T-helper 22 cell (primary cell): ENCODE measurements around the gene ARHGAP24.

Source experiments
- DNase-seq: peaks from one replicate; pipeline ENCODE4 v3.0.0-alpha.2; 2020; ENCODE audit warnings: low read depth

The ARHGAP24 gene

DNA sequence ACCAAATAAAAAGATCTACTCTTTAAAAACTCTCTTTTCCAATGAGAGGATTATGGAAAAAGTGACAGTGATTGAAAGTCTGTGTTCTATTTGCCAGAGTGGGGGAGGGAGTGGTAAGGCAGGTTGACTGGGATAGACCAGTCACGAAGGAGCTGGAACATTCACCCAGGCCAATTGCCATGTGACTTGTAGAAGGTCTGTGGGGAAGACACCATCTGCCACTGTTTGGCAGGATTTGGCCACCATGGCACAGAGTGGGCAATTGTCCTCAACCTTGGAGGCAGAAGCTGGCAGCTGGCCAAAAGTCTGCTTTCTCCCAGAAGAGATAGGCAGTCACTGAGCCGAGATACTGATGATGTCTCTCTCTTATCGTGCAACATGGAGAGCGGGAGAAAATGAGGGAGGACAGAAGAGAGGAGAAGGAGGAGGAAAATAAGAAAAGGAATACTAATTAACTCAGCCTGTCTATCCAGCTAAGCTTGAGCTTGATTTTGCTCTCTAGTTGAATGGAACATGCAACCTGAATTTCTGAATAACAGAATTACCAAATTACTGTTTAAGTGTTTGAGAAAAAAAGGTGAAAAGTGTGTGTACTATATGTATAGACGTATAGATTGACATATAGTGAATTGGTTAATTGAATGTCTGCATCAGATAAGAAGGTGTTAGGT lies 267.1 kb downstream of the ARHGAP24 start:
- no peak for DNase-seq

DNA sequence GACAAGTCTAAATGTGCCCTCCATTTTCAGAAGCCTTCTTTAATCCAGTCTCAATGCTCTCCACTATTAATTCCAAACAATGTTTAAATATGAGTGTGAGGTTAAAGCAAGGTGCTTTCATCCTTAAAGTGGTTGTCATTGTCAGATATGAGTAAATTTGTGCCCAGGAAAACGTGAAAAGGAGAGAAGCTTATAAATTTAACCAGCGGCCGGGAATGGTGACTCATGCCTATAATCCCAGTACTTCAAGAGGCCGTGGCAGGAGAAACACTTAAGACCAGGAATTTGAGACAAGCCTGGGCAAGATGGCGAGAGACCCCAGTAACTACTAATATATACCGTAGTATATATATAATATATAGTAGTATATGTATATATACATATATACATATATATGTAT lies 270.0 kb downstream of the ARHGAP24 start:
- DNase-seq, result no peak

DNA sequence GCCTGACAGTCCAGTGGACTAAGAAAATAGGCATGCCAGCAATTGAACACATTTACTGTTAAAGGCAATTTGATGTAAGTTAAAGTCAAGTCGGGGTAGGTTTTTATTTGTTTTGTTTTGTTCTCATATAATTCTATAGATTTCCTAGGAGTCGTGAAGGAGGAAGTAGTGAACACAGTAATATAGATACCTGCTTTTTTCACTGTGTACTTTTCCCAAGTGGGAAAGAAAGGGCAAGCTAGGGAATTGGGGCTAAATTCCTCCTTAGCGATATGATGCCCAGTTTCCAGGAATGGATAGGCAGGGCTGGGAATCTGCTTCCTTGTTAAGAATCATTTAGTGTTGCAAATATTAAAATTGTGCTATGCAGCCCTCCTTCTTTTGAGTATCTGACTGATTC lies 271.0 kb downstream of the ARHGAP24 start:
- DNase-seq, result no peak

DNA sequence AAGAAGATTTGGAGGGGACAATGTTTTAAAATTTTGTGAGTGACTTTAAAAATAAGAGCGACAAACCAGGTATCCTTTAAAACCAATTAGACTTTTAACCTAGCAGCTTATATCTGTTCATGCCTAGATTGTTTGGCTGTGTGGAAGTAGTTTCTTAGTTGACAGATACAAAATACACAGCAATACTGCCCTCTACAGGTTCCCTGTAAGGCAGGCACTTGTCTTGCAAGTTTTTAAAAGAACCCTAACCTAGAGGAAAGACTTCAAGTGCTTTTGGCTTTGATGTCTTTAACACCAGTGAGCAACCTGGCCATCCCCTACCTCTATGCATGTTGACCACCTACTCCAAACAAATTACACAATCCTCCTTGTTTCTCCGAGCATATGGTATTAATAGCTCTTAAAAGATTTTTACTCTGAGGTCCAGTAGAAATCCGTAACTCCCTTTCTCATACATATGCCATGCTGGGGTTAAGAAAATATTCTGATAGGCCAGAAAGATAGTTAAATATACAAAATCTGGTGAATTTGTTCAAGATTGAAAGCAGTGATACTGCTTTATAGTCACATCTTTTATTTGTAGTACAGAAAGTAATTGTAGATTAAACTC lies 273.0 kb downstream of the ARHGAP24 start:
- no peak for DNase-seq

- no peak for DNase-seq
Measured at GRCh38 chr4:85748654-85749053, 273.7 kb downstream of the ARHGAP24 start.

- DNase-seq, result no peak
Measured at GRCh38 chr4:85751866-85752265, 276.9 kb downstream of the ARHGAP24 start.

GRCh38 chr4:85755285-85755684 lies 280.3 kb downstream of the ARHGAP24 start:
- DNase-seq, result no peak

GRCh38 chr4:85756938-85757337 lies 282.0 kb downstream of the ARHGAP24 start:
- DNase-seq, result no peak

GRCh38 chr4:85759388-85759787 lies 284.4 kb downstream of the ARHGAP24 start:
- DNase-seq, result no peak

- no peak for DNase-seq
Measured at GRCh38 chr4:85760511-85760910, 285.6 kb downstream of the ARHGAP24 start.

GRCh38 chr4:85761803-85762528 lies 287.0 kb downstream of the ARHGAP24 start:
- DNase-seq, result no peak

DNA sequence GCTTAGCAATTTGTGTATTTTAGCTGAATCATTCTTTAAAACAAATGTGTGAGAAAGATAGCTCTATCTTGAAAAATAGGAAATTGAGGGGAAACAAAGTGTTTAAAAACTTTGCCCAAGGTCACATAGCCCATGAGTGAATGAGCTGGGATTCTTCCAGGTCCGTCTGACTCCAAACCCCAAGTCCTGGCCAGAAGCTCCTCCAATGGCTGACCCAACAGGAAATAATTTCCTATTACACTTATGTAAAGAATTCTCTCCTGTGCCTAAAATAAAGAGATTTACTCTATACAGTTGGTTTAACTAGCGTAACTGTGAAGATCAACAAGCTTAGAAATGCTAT lies 287.6 kb downstream of the ARHGAP24 start:
- no peak for DNase-seq

DNA sequence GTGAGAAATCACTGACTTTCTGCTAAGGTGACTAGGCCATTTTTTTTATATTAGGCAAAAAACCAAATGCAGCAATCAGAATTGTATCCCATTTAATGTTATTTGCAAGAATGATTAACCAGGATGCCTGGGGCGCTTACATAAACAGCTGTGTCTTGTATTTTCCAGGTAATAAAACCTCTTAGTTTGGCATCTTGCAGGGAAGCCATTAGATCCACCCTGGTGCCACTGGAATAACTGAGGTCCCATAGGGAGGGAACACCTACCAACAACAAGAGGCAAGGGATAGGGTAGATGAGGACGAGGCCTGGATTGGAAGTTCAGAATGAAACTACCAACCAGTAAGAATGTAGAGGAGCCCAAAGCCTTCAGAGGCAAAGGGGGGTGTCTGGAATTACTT lies 288.3 kb downstream of the ARHGAP24 start:
- no peak for DNase-seq

DNA sequence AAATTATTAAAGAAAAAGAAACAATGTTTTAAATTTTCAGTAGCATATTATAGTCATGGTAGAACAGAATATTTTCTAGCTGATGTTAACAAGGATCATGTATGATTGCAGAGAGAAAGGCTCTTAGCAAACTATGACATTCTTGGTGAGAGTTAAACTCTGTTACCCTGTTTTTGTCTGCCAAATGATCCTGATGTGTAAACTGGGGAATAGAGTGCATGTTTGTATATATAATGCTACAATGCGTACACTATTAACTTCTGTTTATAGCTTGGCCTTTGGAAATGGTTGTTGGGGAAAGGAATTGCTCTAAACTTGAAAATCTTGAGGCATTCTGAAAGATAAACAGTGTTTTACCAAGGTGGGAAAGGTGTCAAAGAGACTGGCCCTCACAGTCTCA lies 292.7 kb downstream of the ARHGAP24 start:
- no peak for DNase-seq

DNA sequence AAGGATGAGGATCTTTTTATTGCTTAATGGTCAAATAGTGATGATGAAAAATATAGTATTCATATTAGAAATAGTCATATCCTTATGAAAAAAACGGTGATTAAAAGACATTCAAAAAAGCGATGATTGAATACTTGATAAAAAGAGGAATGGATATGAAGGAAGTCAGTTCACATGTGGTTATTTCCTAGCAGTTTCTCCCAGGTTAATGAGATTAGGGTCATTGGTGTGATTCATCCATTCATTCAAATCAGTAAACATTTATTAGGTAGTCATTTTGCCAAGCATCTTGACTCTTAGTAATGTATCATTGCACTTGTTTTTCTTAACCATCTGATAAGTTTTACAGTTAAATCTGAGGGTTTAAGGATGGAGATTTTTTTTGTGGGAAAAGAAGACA lies 294.1 kb downstream of the ARHGAP24 start:
- DNase-seq, result no peak

DNA sequence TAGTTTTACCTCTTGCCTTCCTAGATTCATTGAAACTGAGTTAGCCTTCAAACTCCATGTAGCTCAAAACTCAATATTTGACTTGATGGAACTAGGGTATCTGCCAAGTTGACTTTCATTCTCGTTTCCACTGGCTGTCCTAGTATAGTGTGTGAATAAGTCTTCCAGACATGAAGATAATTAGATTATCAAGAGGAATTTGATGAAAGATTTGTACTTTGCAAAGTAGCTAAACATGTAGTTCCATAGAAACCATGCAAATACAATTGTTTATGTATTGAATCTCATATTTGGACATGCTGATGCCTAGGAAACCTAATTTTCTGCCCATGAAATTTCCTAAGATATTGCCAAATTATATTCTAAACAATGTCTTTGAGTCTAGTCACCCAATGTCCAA lies 297.5 kb downstream of the ARHGAP24 start:
- no peak for DNase-seq

DNA sequence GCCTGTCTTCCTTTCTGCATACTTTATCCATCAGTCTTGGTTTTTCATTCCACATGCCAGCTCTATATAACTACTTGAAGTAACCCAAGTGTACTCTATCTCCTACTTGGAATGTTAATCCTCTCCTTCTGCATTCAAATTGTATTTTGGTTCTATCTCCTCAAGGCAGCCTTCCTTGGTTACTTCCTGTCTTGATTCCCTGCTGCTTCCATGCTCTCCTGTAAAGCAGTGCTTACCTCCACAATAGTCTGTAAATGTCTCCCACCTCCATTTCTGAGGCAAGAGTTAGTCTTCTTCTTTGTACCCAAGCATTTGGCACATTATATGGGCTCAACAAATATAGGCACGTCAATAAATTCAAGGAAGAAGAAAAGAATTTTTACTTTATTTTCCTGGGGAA lies 298.4 kb downstream of the ARHGAP24 start:
- no peak for DNase-seq

- no peak for DNase-seq
Measured at GRCh38 chr4:85774000-85774399, 299.1 kb downstream of the ARHGAP24 start.

DNA sequence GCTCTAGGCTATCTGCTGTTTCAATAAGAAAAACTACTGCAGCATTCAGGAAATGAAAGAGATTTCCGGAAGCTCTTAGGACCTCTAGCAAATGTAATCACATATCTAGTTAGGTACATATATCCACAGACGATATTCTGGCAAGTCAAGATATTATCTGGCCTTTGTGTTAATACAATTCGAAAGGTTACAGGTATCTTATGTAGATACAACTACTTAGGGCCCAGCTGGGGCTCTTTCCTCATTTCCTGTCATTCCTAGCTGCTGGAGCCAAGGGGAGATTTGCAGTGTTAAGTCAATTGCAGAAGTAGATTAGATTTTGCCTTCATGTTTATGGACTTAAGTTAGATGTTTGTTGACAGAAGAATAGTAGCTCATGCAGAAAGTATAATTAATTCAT lies 299.5 kb downstream of the ARHGAP24 start:
- no peak for DNase-seq

- DNase-seq, result no peak
Measured at GRCh38 chr4:85776096-85776495, 301.1 kb downstream of the ARHGAP24 start.

- no peak for DNase-seq
Measured at GRCh38 chr4:85776579-85776978, 301.6 kb downstream of the ARHGAP24 start.

- DNase-seq, result no peak
Measured at GRCh38 chr4:85777908-85778631, 303.1 kb downstream of the ARHGAP24 start.

- no peak for DNase-seq
Measured at GRCh38 chr4:85778632-85779131, 303.7 kb downstream of the ARHGAP24 start.
